NCI-H526 (cell line): ENCODE measurements around the gene WFDC6.

Experiments used
- DNase-seq, 2 experiments: peaks; one replicate each; lab custom pipeline; 2025; lab: John Stamatoyannopoulos, UW

The WFDC6 gene

GRCh38 chr20:45515147-45515913, 24.0 kb downstream of the WFDC6 start, which contains the start of gene SPINT3:
Gene SPINT3 (minus strand): TSS chr20:45515622. CDS start chr20:45515608, 14 bp downstream.
- DNase-seq = no peak

- no peak for DNase-seq
Observed at GRCh38 chr20:45510242-45510862, 28.9 kb downstream of the WFDC6 start.

- DNase-seq = no peak
Observed at GRCh38 chr20:45509091-45509490, 30.2 kb downstream of the WFDC6 start.

GRCh38 chr20:45508068-45508886, 31.0 kb downstream of the WFDC6 start:
- DNase-seq = no peak

GRCh38 chr20:45507011-45507820, 32.1 kb downstream of the WFDC6 start:
- no peak for DNase-seq

- DNase-seq = no peak
Observed at GRCh38 chr20:45506398-45506797, 32.9 kb downstream of the WFDC6 start.

GRCh38 chr20:45503403-45503802, 35.9 kb downstream of the WFDC6 start:
- DNase-seq = no peak

GRCh38 chr20:45502561-45502960, 36.7 kb downstream of the WFDC6 start:
- DNase-seq = no peak

- DNase-seq = no peak
Observed at GRCh38 chr20:45501600-45501999, 37.7 kb downstream of the WFDC6 start.

- DNase-seq = peak in 1 of 2 experiments; percentile 36
Observed at GRCh38 chr20:45500022-45500421, 39.3 kb downstream of the WFDC6 start.

GRCh38 chr20:45497971-45498494, 41.2 kb downstream of the WFDC6 start:
- no peak for DNase-seq

GRCh38 chr20:45496166-45496565, 43.1 kb downstream of the WFDC6 start:
- DNase-seq = no peak

- no peak for DNase-seq
Observed at GRCh38 chr20:45495501-45495941, 43.8 kb downstream of the WFDC6 start.

GRCh38 chr20:45489083-45489531, 50.2 kb downstream of the WFDC6 start:
- DNase-seq = no peak

- DNase-seq = peak in 1 of 2 experiments; percentile 63
Observed at GRCh38 chr20:45487231-45487635, 52.0 kb downstream of the WFDC6 start.

GRCh38 chr20:45485388-45485787, 53.9 kb downstream of the WFDC6 start:
- no peak for DNase-seq

- peak in 1 of 2 experiments; percentile 5 for DNase-seq
Observed at GRCh38 chr20:45484676-45485075, 54.6 kb downstream of the WFDC6 start.
